ENCODE measurements around the gene CPXM2.
"Not testable (repeated sequence)": the region's sequence is repeated elsewhere in the genome, so short reads cannot be mapped to it uniquely, and the experiment has no call there.

Gene CPXM2

DNA sequence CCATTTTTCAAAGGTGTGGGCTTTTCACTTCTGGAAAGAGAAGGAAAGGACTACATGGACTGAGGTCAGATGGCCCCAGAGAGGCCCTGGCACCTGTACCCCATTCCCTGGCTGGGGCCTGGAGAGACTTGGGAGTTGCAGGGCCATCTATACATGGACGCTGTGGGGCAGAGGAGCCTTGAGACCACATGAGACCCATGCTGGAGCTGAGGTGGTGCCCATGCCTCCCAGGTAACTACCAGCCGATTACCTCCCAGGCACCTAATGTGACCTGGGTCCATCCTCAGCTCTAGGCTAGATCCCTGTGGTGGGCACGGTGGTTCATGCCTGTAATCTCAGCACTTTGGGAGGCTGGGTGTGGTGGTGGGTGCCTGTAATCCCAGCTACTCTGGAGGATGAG lies 144.2 kb downstream of the CPXM2 start:
- DNase-seq (ENCODE audit: low read depth in 4 of 4, low spot score in 1 of 4), result no peak

DNA sequence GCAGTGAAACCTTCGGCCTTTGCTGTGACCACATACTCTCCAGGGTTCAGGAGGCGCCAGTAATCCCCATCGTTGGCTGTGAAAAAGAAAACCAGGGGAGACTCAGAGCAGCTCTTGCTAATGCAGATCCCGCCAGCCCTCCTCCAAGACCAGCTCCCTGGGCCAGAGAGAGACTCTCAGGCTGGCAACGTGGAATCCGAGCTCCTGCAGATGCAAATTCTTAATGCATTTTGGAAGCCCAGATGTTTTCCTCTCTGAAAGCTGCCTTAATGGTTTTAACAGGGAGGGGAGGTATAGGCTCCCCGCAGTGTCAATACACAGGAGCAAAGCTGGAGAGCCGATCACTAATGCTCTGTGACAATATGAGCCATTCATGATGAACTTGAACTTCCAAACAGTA lies 144.7 kb downstream of the CPXM2 start:
- DNase-seq (ENCODE audit: low read depth in 4 of 4, low spot score in 1 of 4), result no peak

DNA sequence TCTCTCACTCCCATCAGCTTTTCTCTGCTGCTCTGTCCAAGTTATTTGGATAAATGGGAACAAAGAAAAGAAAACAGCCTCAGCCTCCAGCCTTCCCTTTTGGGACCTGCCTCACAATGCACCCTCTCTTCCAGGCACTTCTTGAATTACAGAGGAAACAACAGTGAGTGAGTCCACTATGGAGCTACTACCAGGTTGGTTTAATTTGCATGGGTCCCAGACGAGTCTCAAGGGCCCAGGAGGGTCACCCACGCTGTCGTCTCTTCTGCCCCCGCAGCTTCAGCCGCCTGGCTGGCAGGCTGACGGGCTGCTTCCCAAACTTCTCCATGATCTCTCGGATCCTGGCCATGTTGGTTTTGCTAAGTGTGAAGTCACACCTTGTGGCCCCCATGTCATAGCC lies 145.1 kb downstream of the CPXM2 start:
- DNase-seq (ENCODE audit: low read depth in 4 of 4, low spot score in 1 of 4), result no peak

- DNase-seq (ENCODE audit: low read depth in 4 of 4, low spot score in 1 of 4), result no peak
Measured at GRCh38 chr10:123746061-123746460, 145.5 kb downstream of the CPXM2 start.

DNA sequence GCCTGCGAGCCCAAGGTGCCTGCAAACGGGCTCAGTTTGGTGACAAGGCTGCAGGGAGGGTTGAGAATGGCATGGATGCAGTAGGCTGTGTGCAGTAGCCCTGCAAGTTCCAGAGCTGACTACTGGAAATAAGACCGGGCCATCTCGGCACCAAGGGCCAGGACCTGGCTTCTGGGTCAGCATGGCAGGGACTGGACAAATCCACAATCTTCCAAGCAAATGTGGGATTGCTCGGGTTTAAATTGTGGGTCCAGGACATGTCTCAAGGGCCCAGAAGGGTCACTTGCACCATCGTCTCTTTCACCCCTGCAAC lies 147.4 kb downstream of the CPXM2 start:
- DNase-seq (ENCODE audit: low read depth in 4 of 4, low spot score in 1 of 4), result no peak

- no peak for DNase-seq (ENCODE audit: low read depth in 4 of 4, low spot score in 1 of 4)
Measured at GRCh38 chr10:123743441-123744223, 148.0 kb downstream of the CPXM2 start.

GRCh38 chr10:123742751-123743440 lies 148.7 kb downstream of the CPXM2 start:
- no peak for DNase-seq (ENCODE audit: low read depth in 4 of 4, low spot score in 1 of 4)

DNA sequence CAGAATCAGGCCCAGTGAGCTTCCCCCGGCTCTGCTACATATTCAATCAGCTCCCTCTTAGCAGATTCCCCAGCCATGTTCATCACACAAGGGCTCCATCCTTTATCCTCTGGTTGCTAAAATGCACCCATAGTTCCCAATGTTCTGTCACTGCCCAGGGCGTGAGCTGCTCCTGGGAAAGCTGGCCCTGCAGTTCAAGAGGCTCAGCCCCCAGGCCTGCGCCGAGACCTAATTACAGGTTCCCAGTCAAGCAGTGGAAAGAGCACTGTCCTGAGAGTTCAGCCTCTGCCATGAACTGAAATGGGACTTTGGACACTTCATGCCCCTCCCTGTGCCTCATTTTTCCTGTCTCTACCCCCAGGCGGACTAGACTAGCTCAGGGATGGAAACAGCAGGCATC lies 149.9 kb downstream of the CPXM2 start:
- DNase-seq (ENCODE audit: low read depth in 4 of 4, low spot score in 1 of 4), result no peak

- no peak for DNase-seq (ENCODE audit: low read depth in 4 of 4, low spot score in 1 of 4)
Measured at GRCh38 chr10:123741146-123741545, 150.5 kb downstream of the CPXM2 start.

GRCh38 chr10:123736917-123737316 lies 154.7 kb downstream of the CPXM2 start:
- DNase-seq (ENCODE audit: low read depth in 4 of 4, low spot score in 1 of 4), result not testable (repeated sequence)

- DNase-seq (ENCODE audit: low read depth in 4 of 4, low spot score in 1 of 4), result no peak
Measured at GRCh38 chr10:123729523-123729922, 162.1 kb downstream of the CPXM2 start.

GRCh38 chr10:123726836-123727235 lies 164.8 kb downstream of the CPXM2 start:
- DNase-seq (ENCODE audit: low read depth in 4 of 4, low spot score in 1 of 4), result no peak

DNA sequence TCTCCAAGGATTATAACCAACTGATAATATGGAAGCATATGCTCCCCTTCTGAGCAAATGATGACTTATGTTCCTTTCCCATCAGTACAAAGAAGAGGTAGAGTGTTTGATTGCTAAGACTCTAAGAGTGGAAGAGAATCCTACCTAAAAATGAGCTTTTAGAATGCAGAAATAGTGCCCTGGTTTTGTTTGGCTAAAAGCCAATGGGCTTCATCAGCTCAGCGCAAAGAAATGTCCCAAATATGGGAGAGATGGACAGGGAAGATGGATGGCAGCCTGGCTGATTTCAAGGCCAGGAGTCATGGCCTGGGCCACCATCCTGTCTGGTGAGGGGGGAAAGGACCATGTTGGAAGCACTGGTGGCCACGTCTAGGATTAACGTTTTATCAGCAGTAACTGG lies 165.2 kb downstream of the CPXM2 start:
- no peak for DNase-seq (ENCODE audit: low read depth in 4 of 4, low spot score in 1 of 4)

DNA sequence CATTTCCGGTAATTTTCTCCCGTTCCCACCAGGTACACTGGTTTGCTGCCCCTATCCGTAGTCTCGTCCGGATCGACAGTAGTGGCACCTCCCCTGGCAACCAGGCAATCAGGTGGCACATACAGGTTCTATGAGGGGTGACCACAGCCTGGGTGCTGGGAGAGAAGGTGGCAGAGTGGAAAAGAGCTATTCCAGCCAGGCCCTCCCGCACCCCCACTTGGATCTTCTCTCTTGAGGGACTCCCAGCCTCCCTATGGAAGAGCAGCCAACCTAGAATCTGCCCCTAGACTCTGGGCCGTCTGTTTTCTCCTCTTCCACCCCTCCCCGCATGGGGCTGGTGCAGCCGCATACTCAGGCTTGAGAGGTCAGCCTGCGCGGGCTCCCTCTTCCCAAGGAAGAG lies 166.9 kb downstream of the CPXM2 start:
- DNase-seq (ENCODE audit: low read depth in 4 of 4, low spot score in 1 of 4), result no peak

DNA sequence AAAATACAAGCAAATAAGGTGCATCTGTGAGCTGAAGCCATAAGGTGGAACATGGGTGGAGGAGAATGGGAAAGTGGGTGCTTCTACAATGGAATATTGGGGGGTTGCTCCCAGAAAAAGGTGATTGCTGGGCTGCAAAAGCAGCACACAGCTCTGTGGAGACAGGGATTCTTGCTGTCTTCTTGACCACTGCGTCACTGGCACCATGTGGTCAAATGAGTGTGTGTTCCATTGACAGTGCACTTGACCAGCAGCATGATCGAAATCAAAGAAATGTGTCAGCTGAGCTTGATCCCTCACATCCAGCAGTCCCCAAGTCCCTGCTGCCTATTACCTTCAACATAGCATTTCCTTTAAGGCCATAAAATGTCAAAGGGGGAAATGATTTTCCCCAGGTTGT lies 169.3 kb downstream of the CPXM2 start:
- DNase-seq (ENCODE audit: low read depth in 4 of 4, low spot score in 1 of 4), result no peak

DNA sequence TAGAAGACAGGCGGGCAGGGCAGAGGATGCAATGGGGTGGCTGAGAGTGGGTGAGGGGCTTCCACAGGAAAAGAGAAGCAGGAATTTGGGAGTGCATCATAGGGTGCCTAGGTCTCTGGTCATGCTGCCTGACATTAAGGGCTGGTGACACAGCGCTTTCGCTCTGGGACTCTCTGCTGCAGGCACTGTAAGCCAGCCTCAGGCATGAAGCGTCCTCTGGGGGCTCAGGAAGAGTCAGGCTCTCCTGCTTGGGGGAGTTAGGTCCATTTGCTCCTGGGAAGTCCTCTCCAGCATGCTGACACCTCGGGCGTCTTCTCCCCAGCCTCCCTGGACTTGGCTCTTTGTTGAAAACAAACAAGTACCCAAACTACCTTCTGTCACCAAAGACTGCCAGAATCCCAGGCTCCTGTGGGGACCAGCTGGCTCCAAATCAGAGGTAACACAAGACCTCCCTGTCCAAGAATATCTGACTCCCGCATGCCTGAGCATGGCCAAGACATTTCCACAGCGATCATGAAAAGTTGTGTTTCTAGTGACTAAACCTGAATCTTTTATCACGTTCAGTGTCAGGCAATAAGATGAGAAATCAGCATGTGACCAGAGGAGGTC lies 170.1 kb downstream of the CPXM2 start:
- no peak for DNase-seq (ENCODE audit: low read depth in 4 of 4, low spot score in 1 of 4)

- DNase-seq (ENCODE audit: low read depth in 4 of 4, low spot score in 1 of 4), result no peak
Measured at GRCh38 chr10:123720536-123720935, 171.1 kb downstream of the CPXM2 start.

DNA sequence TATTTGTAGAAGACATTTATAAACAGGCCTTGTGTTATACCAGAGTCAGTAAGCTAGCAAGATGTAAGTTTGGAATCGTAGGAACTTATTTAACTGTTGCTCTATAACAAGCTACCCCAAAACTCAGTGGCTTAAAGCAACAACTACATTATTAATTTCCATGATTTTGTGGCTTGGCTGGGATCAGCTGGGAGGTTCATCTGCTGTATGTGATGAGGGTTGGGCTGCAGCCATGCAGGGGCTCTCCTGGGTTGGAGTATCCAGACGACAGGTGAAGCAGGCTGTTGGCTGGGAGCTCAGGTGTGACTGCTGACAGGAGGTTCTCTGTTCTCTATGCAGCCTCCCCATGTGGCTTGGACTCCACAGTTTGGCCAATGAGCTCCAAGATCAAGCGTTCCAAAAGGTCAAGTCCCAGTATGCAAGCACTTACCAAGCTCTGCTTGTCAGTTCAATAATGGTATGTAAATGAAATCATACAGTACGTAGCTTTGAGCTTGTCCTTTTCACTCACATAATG lies 173.0 kb downstream of the CPXM2 start:
- DNase-seq (ENCODE audit: low read depth in 4 of 4, low spot score in 1 of 4), result no peak

DNA sequence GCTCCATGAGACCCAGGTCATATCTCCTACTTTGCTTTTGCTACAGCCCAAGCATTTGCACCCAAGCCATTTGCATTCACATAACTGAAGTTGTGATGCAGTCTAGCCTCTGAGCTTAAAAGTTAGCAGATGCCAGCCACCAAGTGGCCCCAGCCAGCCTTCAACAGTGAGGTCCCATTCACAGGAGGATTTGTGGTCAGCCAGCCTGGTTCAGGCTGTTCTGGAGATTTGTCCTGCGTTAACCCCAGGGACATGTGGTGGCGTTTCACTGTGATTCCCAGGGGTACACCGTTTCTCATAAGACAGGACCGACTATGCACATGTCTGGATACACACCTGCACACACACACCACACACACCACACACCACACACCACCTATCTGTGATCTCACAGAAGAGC lies 174.3 kb downstream of the CPXM2 start:
- DNase-seq (ENCODE audit: low read depth in 4 of 4, low spot score in 1 of 4), result no peak

DNA sequence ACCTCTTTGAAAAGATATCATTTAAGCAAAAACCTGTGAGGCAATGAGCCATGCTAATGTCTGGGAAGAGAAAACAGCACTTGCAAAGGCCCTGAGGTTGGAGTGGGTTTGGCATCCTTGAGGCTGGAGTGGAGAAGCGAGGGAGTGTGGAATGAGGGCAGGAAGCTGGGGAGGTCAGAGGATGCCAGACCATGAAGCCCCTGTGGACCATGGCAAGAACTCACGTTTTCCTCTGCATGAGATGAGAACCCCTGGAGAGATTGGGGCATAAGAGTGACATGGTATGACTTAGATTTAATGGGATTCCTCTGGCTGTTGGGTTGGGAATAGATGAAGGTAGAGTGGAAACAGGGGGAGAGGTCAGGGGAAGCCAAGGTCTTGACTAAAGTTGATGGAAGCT lies 176.1 kb downstream of the CPXM2 start:
- no peak for DNase-seq (ENCODE audit: low read depth in 4 of 4, low spot score in 1 of 4)

GRCh38 chr10:123706236-123706635 lies 185.4 kb downstream of the CPXM2 start:
- no peak for DNase-seq (ENCODE audit: low read depth in 4 of 4, low spot score in 1 of 4)

DNA sequence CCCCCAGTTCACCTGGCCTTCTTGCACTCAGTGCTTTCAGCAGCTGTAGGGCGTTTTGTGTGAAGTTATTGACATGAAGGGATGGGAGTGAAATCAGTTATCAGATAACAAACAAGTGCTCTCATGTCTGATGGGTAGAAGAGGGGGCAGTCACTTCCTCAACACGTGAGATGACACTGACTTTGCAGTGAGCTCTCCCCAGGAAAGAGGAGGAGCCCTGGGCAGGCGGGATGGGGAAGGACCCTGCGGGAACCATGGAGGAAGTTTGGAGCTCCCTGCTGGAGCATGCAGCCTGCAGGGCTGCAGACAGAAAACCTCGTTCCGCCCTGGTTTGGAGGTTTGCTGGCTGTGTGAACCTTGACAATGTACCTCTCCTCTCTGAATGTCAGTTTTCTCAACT lies 186.8 kb downstream of the CPXM2 start:
- no peak for DNase-seq (ENCODE audit: low read depth in 4 of 4, low spot score in 1 of 4)

Measured in stimulated activated CD4-positive, alpha-beta T cell treated with anti-CD3 and anti-CD28 coated beads, Interleukin-1b, Interleukin-23, amount 100 ng/mL, for 24 hours (primary cell).